Caco-2 (cell line): Measurements from ENCODE around the gene ATG16L1. TPM values are rescaled to one million over a fixed set of nuclear protein-coding genes. Genes with fewer than 3 reads are reported as not detected.

Experiments used
- BruUV-seq: library from RNA; stranded (reverse); fragments of 400-500 nt; replicated peaks from 2 replicates; lab custom pipeline; 2021; lab: Mats Ljungman, UMichigan
- CTCF ChIA-PET: fragments of 300-600 bp; sonication (Branson Sonifier 250); formaldehyde crosslinking; loops from one replicate; lab custom pipeline; 2022; ENCODE audit warnings: antibody characterized with exemption; lab: Charles Lee
- POLR2A ChIA-PET: fragments of 300-600 bp; sonication (Branson Sonifier 250); formaldehyde crosslinking; loops from one replicate; lab custom pipeline; 2022; ENCODE audit warnings: antibody characterized with exemption; lab: Charles Lee
- DNase-seq, 2 experiments: peaks; one replicate each; pipeline versions ENCODE4 v3.0.0 to v3.0.0-alpha.2; 2020 to 2022
- H3K27me3 ChIP-seq: replicated peaks from 2 replicates; pipeline ENCODE4 v1.6.0; 2011; ENCODE audit warnings: low read length; ENCODE audit not compliant: control insufficient read depth, insufficient read depth
- H3K36me3 ChIP-seq: 2 replicates; pipeline ENCODE4 v1.5.1; 2011; ENCODE audit warnings: low read length; ENCODE audit not compliant: control insufficient read depth, insufficient read depth
- H3K4me1 ChIP-seq: fragments of 250-450 bp; sonication (Bioruptor Pico); 2 replicates; pipeline ENCODE4 v1.5.1; 2020; ENCODE audit warnings: mild to moderate bottlenecking
- H3K4me3 ChIP-seq: 2 replicates; pipeline ENCODE4 v1.5.1; 2011; ENCODE audit warnings: low read depth, mild to moderate bottlenecking, control low read depth, low read length
- H3K9me3 ChIP-seq: fragments of 250-450 bp; sonication (Bioruptor Pico); 2 replicates; pipeline ENCODE4 v1.5.1; 2020; ENCODE audit warnings: mild to moderate bottlenecking, moderate library complexity
- H3K27ac Mint-ChIP-seq: one replicate; pipeline ENCODE4 v1.8.0; 2022; ENCODE audit warnings: mixed read lengths; ENCODE audit not compliant: unreplicated experiment
- H3K27me3 Mint-ChIP-seq: one replicate; pipeline ENCODE4 v1.8.0; 2022; ENCODE audit warnings: mixed read lengths; ENCODE audit not compliant: insufficient read depth, unreplicated experiment
- H3K36me3 Mint-ChIP-seq: one replicate; pipeline ENCODE4 v1.8.0; 2022; ENCODE audit warnings: mild to moderate bottlenecking, mixed read lengths; ENCODE audit not compliant: insufficient read depth, unreplicated experiment
- H3K4me1 Mint-ChIP-seq: one replicate; pipeline ENCODE4 v1.8.0; 2022; ENCODE audit warnings: low read depth, mixed read lengths; ENCODE audit not compliant: unreplicated experiment
- H3K4me3 Mint-ChIP-seq: one replicate; pipeline ENCODE4 v1.8.0; 2022; ENCODE audit warnings: mild to moderate bottlenecking, moderate library complexity, mixed read lengths; ENCODE audit not compliant: unreplicated experiment
- H3K9me3 Mint-ChIP-seq: one replicate; pipeline ENCODE4 v1.8.0; 2022; ENCODE audit warnings: mixed read lengths; ENCODE audit not compliant: unreplicated experiment
- CTCF ChIP-seq, 2 experiments: fragments of 200-600 bp in 1 of 2; IDR thresholded peaks; 1 replicate in 1 of 2; 2 replicates in 1 of 2; pipeline versions ENCODE4 v1.5.1 to v1.8.0; 2011 to 2022; ENCODE audit warnings: antibody characterized with exemption in 1 of 2, control low read depth in 1 of 2, inconsistent platforms in 1 of 2, low read depth in 1 of 2, low read length in 1 of 2, mild to moderate bottlenecking in 1 of 2, moderate library complexity in 1 of 2; ENCODE audit not compliant: insufficient read depth in 1 of 2, severe bottlenecking in 1 of 2, unreplicated experiment in 1 of 2
- intact Hi-C: fragments of 100-400 bp; cut with micrococcal nuclease; formaldehyde crosslinking; loops from one replicate; pipeline ENCODE4 v1.10.0; 2022; ENCODE audit not compliant: unreplicated experiment
- total RNA-seq: library from RNA; stranded (reverse); gene quantifications from 2 replicates; pipeline ENCODE4 v1.2.3, GENCODE V29; 2022

Gene ATG16L1
- total RNA-seq, 1 experiment from 2014 or later: 20.1 TPM

GRCh38 chr2:233303252-233303651 lies 51.8 kb downstream of the ATG16L1 start:
- ChIA-PET CTCF (interaction anchor here (0.7 kb wide), 1 partner anchor 25 kb away, joined by 3 read pairs; no protein-coding TSS in a partner anchor), POLR2A (no interaction called here)
- H3K27me3 ChIP-seq: no peaks in the 10 kb centered on the region
- no peaks in the 10 kb centered on the region for H3K27me3 Mint-ChIP-seq
- no peaks in the 10 kb centered on the region for H3K36me3 Mint-ChIP-seq
- no peaks in the 10 kb centered on the region for H3K9me3 ChIP-seq
- TF ChIP-seq CTCF (IDR thresholded peaks at IDR 0.05; ENCODE audit: insufficient read depth in 1 of 2, low read depth in 1 of 2, low read length in 1 of 2, severe bottlenecking in 1 of 2, unreplicated experiment in 1 of 2): peak in 1 of 2 experiments; percentile 24
- H3K36me3 ChIP-seq: no peaks in the 10 kb centered on the region
- peaks cover 5% of the 10 kb centered on the region for H3K4me1 Mint-ChIP-seq
- DNase-seq: peak in 1 of 2 experiments; percentile 9
- BruUV-seq: no TSS peak
- no peak overlapping the region for H3K27ac Mint-ChIP-seq
- intact Hi-C loops: no loop called here
- H3K4me3 ChIP-seq: no peak overlapping the region
- no peak overlapping the region for H3K4me3 Mint-ChIP-seq
- H3K9me3 Mint-ChIP-seq: no peaks in the 10 kb centered on the region
- 0 out of 2 replicates have a peak, but pooled peaks cover 3% of the 10 kb centered on the region for H3K4me1 ChIP-seq

DNA sequence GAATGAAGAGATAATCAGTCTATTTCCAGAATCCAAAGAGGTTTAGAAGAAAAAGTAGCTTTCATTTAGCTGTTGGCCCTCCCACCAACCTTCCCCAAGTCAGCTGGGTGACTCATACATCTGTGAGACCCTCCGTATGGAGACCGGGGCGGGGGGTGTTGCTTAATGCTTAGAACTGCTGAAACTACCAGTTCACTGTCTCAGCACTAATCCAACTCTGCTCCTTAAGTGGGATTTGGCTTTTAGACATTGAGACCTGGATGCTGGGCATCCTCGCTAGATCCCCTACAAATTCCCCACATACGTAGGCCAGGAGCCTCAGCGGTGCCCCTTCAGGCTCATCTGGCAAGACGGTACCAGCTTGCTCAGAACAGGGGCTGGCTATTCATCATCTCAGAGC lies 56.1 kb downstream of the ATG16L1 start, which contains the start of gene SAG:
TSS of gene SAG (plus strand) at position 252 of the 400 bp plus-strand sequence. CDS start 1,374 bp downstream, outside the sequence.
- Histone ChIP-seq H3K4me1 (no peaks in the 10 kb centered on the region), H3K27me3 (no peaks in the 10 kb centered on the region), H3K9me3 (no peaks in the 10 kb centered on the region), H3K4me3 (no peak within 1 kb of the TSS), H3K36me3 (no peaks in the 10 kb centered on the region)
- ChIA-PET CTCF (no interaction called here), POLR2A (no interaction called here)
- TF ChIP-seq CTCF (IDR thresholded peaks at IDR 0.05; ENCODE audit: insufficient read depth in 1 of 2, low read depth in 1 of 2, low read length in 1 of 2, severe bottlenecking in 1 of 2, unreplicated experiment in 1 of 2): no peak
- H3K4me3 Mint-ChIP-seq: no peak within 1 kb of the TSS
- no TSS peak for BruUV-seq
- no peaks in the 10 kb centered on the region for H3K27me3 Mint-ChIP-seq
- no peak for DNase-seq
- H3K36me3 Mint-ChIP-seq: no peaks in the 10 kb centered on the region
- no peaks in the 10 kb centered on the region for H3K4me1 Mint-ChIP-seq
- no peak within 1 kb of the TSS for H3K27ac Mint-ChIP-seq
- intact Hi-C loops: no loop called here
- no peaks in the 10 kb centered on the region for H3K9me3 Mint-ChIP-seq

DNA sequence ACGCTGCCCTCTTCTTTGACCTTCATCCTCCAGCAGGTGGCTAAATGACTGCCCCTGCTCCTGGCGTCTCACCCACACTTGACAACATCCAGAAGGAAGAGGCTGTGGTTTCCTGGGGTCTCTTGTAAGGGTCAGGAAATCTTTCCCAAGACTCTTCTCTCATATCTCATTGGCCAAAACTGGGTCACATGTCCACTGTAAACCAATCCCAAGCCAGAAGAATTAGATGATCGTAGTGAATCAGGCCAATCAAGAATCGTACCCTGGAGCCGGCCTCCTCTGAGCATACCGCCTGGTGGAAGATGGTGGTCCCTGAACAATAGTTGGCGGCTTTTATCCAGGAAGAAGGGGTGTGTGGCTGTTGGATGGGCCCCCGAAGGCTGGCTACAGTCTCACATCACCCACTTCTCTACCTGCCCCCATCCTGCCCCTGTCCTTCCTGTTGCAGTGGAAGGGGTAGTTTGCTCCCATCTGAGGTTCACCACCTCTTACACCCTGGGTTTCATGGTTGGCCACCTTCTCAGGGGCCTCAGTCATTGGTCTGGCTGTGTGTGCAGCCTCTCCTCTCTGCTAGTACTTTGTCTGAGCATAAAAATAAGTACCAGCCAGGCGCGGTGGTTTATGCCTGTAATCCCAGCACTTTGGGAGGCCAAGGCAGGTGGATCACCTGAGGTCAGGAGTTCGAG lies 59.9 kb downstream of the ATG16L1 start:
- ChIA-PET CTCF (no interaction called here), POLR2A (no interaction called here)
- Histone ChIP-seq H3K36me3 (no peaks in the 10 kb centered on the region), H3K4me1 (no peaks in the 10 kb centered on the region), H3K9me3 (no peaks in the 10 kb centered on the region), H3K4me3 (no peak overlapping the region), H3K27me3 (no peaks in the 10 kb centered on the region)
- Mint-ChIP-seq H3K9me3 (no peaks in the 10 kb centered on the region), H3K4me1 (peaks cover 6% of the 10 kb centered on the region), H3K27me3 (no peaks in the 10 kb centered on the region), H3K36me3 (no peaks in the 10 kb centered on the region), H3K4me3 (no peak overlapping the region), H3K27ac (no peak overlapping the region)
- TF ChIP-seq CTCF (IDR thresholded peaks at IDR 0.05; ENCODE audit: insufficient read depth in 1 of 2, low read depth in 1 of 2, low read length in 1 of 2, severe bottlenecking in 1 of 2, unreplicated experiment in 1 of 2): no peak
- intact Hi-C loops: no loop called here
- no TSS peak for BruUV-seq
- DNase-seq: no peak
